Tibial nerve (tissue), 4 donors: ENCODE data around the gene SAP30L. TPM values are rescaled to one million over a fixed set of nuclear protein-coding genes. Genes with fewer than 3 reads are reported as not detected.

Experiments used
- DNase-seq, 2 donors: peaks; one replicate each; pipeline ENCODE4 v3.0.0-alpha.2; 2019; ENCODE audit warnings: low spot score in 2 of 2
- H3K27ac ChIP-seq, 4 donors: fragments of 200-600 bp; sonication (generic) in 3 of 4; one replicate each; pipeline ENCODE4 v1.5.1; 2017 to 2019; ENCODE audit warnings: mild to moderate bottlenecking in 1 of 4
- H3K27me3 ChIP-seq, 2 donors: fragments of 200-600 bp; sonication (generic) in 1 of 2; one replicate each; pipeline versions ENCODE4 v1.5.1 to v1.6.0; 2017 to 2019
- H3K36me3 ChIP-seq, 3 donors: fragments of 200-600 bp; sonication (generic); one replicate each; pipeline ENCODE4 v1.5.1; 2018 to 2019
- H3K4me1 ChIP-seq, 4 donors: fragments of 200-600 bp; sonication (generic) in 3 of 4; one replicate each; pipeline ENCODE4 v1.5.1; 2017 to 2019
- H3K4me3 ChIP-seq, 4 donors: fragments of 200-600 bp; sonication (generic) in 3 of 4; one replicate each; pipeline ENCODE4 v1.5.1; 2017 to 2019; ENCODE audit warnings: mild to moderate bottlenecking in 1 of 4, moderate library complexity in 1 of 4
- H3K9me3 ChIP-seq, 4 donors: fragments of 200-600 bp; sonication (generic) in 3 of 4; one replicate each; pipeline ENCODE4 v1.5.1; 2017 to 2019
- EP300 ChIP-seq, 2 donors: sonication (generic); formaldehyde crosslinking; IDR thresholded peaks; one replicate each; pipeline ENCODE4 v1.6.1; 2017; ENCODE audit warnings: antibody characterized with exemption in 2 of 2, mild to moderate bottlenecking in 1 of 2
- POLR2A ChIP-seq, 2 donors: fragments of 450-650 bp; IDR thresholded peaks; one replicate each; pipeline ENCODE4 v1.6.1; 2017; ENCODE audit warnings: antibody characterized with exemption in 2 of 2, mild to moderate bottlenecking in 2 of 2, moderate library complexity in 2 of 2
- WGBS, 2 donors: methylation state at CpG; one replicate each; pipeline ENCODE4 v1.1.5; 2018; 5-methylcytosine and 5-hydroxymethylcytosine counted together
- total RNA-seq, 4 donors: library from RNA; depleted of rRNA; stranded (reverse); fragments of >200 nt; gene quantifications; one replicate each; pipeline ENCODE4 v1.1.0, GENCODE V29; 2016
- TF ChIP-seq, protein P1 (sequence below), 5 experiments: fragments of 200-600 bp in 3 of 5; fragments of 450-650 bp in 2 of 5; sonication (generic) in 3 of 5; IDR thresholded peaks; one replicate each; pipeline ENCODE4 v1.5.1; 2016 to 2019; ENCODE audit warnings: antibody characterized with exemption in 5 of 5, mild to moderate bottlenecking in 3 of 5, moderate library complexity in 2 of 5

The SAP30L gene
- total RNA-seq, 4 donors from 2014 or later, result 30.0 to 60.5 (median 38.6) TPM

DNA sequence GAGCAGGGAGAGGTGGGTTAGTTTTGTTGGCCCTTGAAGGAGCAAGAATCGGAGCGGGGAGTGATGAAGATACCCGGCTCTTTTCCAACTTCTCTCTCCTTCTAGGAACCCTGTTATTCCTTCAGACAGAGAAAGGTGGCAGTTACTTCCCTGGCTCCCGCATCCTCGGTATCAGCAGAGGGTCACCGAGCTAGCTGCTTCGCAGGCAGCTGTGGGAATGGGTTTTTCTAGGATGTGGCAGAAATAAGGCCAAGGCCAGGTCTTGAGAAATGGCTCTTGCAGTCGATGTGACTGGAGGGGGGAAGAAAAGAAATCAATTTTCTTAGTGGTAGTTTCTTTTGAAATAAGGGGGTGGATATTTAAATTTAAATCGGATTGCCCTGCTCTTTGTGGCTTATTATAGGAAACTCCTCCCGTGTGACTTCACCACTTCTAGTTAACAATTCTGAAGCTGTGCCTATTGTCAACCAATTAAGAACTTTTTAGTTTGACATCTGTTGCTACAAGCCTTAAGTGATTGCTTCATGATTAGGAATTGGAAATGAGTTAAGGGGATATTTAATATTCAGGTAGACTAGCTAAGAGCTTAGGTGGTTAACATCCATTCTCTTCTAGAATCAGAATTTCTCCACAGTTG is 1.4 kb downstream of the SAP30L start:
- Histone ChIP-seq H3K4me1 (peaks cover 0 to 46% (median 20%) of the 10 kb centered on the region in 4 donors), H3K36me3 (peaks cover 0 to 34% (median 5%) of the 10 kb centered on the region in 3 donors), H3K27ac (peak overlapping the region in 2 of 4 donors; percentile 80 to 91), H3K27me3 (no peaks in the 10 kb centered on the region), H3K9me3 (no peaks in the 10 kb centered on the region), H3K4me3 (peak overlapping the region; percentile 75 to 92 (median 80))
- 2 to 5% methylated on average over 10 of the region's 10 CpGs for WGBS, 2 donors
- no peak for DNase-seq
- TF ChIP-seq, protein P1, sequence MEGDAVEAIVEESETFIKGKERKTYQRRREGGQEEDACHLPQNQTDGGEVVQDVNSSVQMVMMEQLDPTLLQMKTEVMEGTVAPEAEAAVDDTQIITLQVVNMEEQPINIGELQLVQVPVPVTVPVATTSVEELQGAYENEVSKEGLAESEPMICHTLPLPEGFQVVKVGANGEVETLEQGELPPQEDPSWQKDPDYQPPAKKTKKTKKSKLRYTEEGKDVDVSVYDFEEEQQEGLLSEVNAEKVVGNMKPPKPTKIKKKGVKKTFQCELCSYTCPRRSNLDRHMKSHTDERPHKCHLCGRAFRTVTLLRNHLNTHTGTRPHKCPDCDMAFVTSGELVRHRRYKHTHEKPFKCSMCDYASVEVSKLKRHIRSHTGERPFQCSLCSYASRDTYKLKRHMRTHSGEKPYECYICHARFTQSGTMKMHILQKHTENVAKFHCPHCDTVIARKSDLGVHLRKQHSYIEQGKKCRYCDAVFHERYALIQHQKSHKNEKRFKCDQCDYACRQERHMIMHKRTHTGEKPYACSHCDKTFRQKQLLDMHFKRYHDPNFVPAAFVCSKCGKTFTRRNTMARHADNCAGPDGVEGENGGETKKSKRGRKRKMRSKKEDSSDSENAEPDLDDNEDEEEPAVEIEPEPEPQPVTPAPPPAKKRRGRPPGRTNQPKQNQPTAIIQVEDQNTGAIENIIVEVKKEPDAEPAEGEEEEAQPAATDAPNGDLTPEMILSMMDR (IDR thresholded peaks at IDR 0.05), result no peak

DNA sequence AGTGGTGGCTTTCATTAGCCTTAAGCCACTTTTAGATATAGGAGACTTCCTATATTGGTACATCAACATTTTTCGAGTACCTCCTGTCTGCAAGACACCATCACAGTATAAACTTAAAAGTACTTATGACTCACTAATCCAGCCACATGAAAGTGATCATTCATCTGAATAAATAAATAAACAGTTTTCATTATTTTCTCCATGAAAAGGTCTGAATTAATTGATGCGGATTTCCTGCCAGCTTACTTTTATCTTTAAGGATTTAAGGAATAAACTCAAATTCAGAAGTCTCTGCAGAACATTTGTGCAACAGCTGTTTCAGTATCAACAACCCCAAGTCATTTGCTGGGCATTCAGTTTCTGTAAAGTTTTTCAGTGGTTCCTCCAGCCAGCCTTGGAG is 4.0 kb downstream of the SAP30L start:
- Histone ChIP-seq H3K4me1 (peaks cover 0 to 37% (median 16%) of the 10 kb centered on the region in 4 donors), H3K27ac (no peak overlapping the region), H3K36me3 (peaks cover 0 to 50% (median 0%) of the 10 kb centered on the region in 3 donors), H3K9me3 (no peaks in the 10 kb centered on the region), H3K4me3 (no peak overlapping the region), H3K27me3 (no peaks in the 10 kb centered on the region)
- DNase-seq, result no peak
- TF ChIP-seq POLR2A (IDR thresholded peaks at IDR 0.05) (no peak), EP300 (IDR thresholded peaks at IDR 0.05) (no peak)
- TF ChIP-seq, protein P1 (IDR thresholded peaks at IDR 0.05), result no peak
- WGBS, 2 donors, result 85 to 87% methylated on average over 2 of the region's 2 CpGs

DNA sequence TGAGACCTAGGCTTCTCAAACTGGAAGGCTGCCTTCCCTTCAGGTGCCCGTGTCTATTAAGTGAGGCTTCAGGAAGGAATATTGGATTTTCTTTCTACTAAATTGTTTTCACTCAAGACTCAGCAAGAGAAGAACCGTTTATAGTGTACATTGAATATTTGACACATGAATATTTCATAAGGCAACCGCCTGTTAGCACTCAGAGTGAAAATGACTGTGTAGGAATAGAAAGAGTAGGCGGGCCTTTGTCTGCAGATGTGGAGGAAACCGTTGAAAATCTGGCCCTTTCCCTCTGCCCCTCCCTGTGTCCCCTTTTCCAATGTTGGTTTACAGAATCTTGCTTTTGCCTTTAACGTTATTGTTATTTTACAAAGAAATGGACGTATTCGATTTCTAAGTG is 6.2 kb downstream of the SAP30L start:
- Histone ChIP-seq H3K27ac (no peak overlapping the region), H3K9me3 (no peaks in the 10 kb centered on the region), H3K4me3 (no peak overlapping the region), H3K36me3 (peaks cover 0 to 72% (median 3%) of the 10 kb centered on the region in 3 donors), H3K27me3 (no peaks in the 10 kb centered on the region), H3K4me1 (peaks cover 0 to 32% (median 13%) of the 10 kb centered on the region in 4 donors)
- WGBS, 2 donors, result 50 to 61% methylated on average over 8 of the region's 8 CpGs
- TF ChIP-seq POLR2A (IDR thresholded peaks at IDR 0.05), result no peak
- TF ChIP-seq EP300 (IDR thresholded peaks at IDR 0.05), result no peak
- TF ChIP-seq, protein P1 (IDR thresholded peaks at IDR 0.05), result no peak
- no peak for DNase-seq

DNA sequence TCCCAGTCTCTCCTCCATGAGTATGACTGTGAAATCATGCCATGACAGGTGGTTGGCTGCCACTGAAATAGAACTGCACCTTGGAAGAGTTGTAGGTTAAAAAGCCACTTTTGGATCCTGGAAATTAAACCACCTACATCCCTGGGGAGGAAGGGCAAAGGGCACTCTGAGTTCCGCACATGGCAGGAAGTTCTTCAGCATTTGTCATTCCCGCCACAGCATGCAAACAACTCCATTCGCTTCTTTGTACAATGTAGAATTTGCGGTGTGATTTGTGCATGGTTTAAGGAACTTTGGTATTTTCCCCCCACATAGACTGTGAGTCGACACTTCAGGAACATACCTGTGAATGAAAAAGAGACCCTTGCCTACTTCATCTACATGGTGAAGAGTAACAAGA is 9.8 kb downstream of the SAP30L start:
- Histone ChIP-seq H3K36me3 (peaks cover 0 to 88% (median 3%) of the 10 kb centered on the region in 3 donors), H3K4me1 (no peaks in the 10 kb centered on the region), H3K27ac (no peak overlapping the region), H3K27me3 (no peaks in the 10 kb centered on the region), H3K4me3 (no peak overlapping the region), H3K9me3 (no peaks in the 10 kb centered on the region)
- WGBS, 2 donors, result 91 to 95% methylated on average over 5 of the region's 5 CpGs
- no peak for DNase-seq
- no peak for TF ChIP-seq EP300 (IDR thresholded peaks at IDR 0.05)
- TF ChIP-seq POLR2A (IDR thresholded peaks at IDR 0.05), result no peak
- TF ChIP-seq, protein P1 (IDR thresholded peaks at IDR 0.05), result no peak

DNA sequence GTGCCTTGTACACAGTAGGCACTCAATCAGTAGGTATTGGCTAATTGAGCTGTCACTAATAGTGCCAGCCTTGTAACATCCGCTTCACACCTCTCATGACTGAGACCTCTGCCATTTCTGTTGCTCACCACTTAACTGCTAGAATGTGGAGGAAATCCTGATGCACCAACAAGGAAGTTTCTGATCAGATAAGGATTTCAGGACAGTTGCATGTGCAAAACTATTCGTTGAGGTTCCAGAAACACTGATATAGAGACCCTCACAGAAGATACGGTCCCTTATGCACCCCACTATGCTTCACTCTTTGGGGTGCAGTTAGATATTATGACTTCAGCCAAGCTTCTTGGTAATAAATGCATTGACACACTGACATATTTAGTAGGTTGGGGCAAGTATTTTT is 10.7 kb downstream of the SAP30L start:
- Histone ChIP-seq H3K4me3 (no peak overlapping the region), H3K27me3 (no peaks in the 10 kb centered on the region), H3K4me1 (no peaks in the 10 kb centered on the region), H3K36me3 (peaks cover 0 to 88% (median 3%) of the 10 kb centered on the region in 3 donors), H3K27ac (no peak overlapping the region), H3K9me3 (no peaks in the 10 kb centered on the region)
- TF ChIP-seq EP300 (IDR thresholded peaks at IDR 0.05) (no peak), POLR2A (IDR thresholded peaks at IDR 0.05) (no peak)
- TF ChIP-seq, protein P1 (IDR thresholded peaks at IDR 0.05), result no peak
- no peak for DNase-seq
- WGBS, 2 donors, result 92 to 97% methylated on average over 3 of the region's 3 CpGs
